HG03060 (cell line): ENCODE data around the gene SV2C.
A peak's percentile ranks its signal among the peaks of the same experiment; 100 is the strongest.

Experiments
- ATAC-seq: cut with Tn5 transposase; IDR thresholded peaks from one replicate; pipeline ENCODE4 v1.9.1; 2021; ENCODE audit warnings: low read depth, moderate number of reproducible peaks; ENCODE audit not compliant: unreplicated experiment

Gene SV2C

DNA sequence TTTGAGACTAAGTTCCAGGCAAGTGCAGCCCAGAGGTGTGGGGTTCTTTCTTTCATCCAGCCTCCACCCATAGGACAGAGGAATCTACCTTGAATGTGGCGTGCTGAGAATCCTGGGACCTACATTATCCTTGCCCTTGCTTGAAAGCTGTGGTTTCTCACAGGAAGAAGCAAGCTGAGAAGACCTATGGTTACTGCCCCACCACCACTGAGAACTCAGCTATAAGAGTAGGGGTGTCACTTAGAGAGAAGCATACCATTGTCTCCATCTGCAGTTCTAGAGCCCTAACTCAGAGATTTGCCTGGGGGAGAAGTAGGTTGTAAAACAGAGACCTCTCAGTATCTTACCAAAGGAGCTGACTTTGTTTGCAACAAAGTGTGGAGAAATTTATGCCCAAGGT is 72.4 kb downstream of the SV2C start:
- ATAC-seq = no peak

- no peak for ATAC-seq
Measured at GRCh38 chr5:76162335-76162734, 79.2 kb downstream of the SV2C start.

- ATAC-seq = no peak
Measured at GRCh38 chr5:76163111-76163628, 80.0 kb downstream of the SV2C start.

DNA sequence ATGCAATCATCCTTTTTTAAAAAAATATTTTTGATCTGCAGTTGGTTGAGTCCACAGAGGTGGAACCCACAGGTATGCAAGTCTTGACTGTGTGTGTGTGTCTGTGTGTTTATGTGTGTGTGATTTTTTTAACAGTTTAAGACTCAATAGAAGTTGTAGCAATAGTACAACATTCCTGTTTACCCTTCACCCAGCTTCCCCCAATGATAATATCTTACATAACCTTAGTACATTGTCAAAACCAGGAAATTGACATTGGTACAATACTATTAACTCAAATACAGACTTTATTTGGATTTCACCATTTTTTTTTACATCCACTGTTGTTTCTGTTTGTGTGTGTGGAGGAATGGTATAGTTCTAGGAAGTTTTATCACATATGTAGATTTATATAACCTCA is 81.8 kb downstream of the SV2C start:
- ATAC-seq = no peak

- no peak for ATAC-seq
Measured at GRCh38 chr5:76165711-76166374, 82.7 kb downstream of the SV2C start.

- ATAC-seq = no peak
Measured at GRCh38 chr5:76166886-76167576, 83.8 kb downstream of the SV2C start.

DNA sequence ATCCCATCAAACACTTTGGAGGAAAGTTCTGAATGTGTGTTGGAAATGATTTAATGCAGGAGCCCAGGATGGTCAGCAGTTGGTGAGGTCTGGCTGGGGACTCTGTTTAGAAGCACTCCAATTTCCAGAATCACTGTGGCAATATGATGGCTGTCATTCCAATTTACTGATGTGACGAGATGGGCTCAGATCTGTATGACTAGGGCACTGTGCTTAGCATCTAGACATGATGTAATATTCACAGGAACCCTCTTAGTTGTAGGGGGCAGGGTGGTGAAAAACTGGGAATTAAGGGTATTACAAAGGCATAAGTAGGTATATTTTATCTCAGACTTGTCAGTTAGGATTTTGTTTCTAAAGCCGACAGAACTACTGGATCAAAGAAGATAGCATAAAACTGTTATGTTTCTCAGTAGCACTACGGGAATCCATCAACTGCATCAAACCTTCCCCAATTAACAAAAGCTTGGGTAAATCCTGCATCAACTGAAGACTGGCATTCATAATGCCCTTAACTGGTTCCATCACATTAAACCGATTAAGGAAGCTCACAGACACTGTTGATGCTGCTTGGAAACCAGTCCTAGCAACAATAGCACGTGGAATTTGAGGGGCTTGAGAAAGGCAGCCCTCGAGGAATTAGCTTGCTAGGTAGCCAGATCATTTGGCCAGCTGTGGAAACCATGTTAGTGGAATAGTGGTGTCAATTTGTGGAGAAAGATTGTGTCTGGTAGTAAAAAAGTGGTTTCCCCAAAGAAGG is 86.1 kb downstream of the SV2C start:
- no peak for ATAC-seq

DNA sequence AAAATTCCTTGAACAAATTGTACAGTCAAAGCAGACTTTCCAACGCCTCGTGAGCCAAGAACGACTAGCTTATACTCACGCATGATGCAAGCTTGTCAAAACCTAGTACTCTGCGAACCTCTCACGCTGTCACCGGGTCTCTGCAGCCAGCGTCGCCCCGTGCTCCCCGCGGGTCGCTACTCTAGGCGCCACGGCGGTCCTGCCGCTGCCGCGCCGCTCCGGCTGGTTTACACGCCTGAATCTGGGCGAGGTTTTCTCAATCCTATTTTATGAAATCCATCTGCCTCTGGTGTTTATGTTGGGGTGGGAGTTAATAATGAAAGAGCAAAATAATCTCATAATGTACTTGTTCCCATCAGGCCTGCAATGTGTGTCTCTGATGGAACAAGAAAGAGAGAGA is 90.9 kb downstream of the SV2C start:
- no peak for ATAC-seq

DNA sequence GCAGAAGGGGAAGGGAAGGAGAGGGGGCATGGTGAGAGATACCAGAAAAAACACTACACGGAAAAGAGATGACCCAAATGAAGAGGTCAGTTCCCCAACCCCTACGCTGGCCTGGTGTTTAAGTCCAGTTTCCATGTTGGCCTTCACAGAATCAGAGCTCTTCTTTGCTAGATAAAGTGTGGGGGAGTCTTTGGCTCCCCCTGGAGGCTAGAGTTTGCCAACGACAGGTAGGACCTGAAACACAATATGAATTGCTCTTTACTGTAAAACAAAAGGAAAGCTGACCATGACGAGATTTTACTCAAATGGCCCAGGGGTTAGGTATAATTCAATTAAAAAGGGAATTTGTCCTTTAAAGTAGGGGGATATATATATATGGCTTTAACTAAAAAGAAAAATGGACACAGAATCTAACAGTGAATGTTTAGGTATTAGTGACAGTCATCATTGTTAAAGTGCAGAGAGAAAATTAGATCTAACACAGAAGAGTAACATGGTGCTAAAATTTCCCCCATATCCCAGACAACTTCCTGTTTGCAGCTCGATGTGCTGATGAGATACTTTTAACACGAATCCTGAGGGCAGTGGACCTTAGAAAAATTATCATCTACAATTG is 92.0 kb downstream of the SV2C start:
- ATAC-seq = no peak

GRCh38 chr5:76175821-76176403 is 92.7 kb downstream of the SV2C start:
- no peak for ATAC-seq

GRCh38 chr5:76177978-76178377 is 94.8 kb downstream of the SV2C start:
- no peak for ATAC-seq

- no peak for ATAC-seq
Measured at GRCh38 chr5:76178913-76179312, 95.7 kb downstream of the SV2C start.

DNA sequence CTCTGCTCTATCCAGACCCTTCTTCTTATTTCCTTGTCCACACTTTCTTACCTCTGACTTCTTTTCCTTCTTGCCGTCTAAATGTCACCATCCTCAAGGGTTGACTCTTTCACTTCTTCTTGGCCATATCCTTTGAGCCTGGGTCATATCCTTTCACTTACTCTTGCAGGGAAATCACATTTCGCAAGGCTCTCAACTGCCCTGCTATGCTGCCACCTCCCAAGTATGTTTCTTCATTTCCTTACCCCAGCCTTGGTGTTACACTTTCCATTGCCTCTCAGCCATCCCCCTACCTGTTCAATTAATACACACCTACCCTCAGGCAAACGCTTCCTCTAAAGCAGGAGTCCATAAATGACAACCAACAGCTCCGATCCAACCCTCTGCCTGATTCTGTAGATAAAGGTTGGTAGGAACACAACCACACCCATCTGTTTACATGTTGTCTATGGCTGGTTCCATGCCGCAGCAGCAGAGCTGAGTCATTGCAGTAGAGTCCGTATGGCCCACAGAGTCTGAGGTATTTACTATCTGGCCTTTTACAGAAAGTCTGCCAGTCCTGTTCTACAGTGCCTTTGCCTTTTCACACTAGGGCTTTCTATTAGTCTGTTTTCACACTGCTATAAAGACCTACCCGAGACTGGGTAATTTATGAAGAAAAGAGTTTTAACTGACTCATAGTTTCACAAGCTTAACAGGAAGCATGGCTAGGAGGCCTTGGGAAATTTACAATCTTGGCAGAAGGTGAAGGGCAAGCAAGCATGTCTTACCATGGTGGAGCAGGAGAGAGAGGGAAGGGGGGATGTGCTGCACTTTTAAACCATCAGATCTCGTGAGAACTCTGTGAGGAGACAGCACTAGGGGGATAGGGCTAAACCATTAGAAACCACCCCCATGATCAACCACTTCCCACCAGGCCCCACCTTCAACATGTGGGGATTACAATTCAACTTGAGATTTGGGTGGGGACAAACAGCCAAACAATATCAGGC is 97.9 kb downstream of the SV2C start:
- ATAC-seq = peak; percentile 86

DNA sequence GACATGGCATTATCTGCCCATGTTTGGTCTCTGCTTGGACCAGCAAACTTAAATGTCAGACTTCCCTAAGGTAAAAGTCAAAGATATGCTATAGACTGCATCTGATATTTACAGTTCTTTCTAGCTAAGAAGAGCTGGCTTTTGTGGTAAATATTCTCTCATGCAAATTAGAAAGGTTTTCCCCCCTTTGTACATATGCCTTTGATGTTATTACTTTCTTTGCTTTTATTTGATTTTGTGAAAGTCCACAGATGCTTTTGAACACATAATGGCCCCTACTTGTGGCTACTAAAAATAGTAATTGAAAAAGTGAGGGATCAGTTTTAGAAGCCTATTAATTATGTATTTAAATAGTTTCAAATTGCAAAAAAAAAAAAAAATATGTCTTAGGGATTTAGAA is 104.2 kb downstream of the SV2C start:
- no peak for ATAC-seq

DNA sequence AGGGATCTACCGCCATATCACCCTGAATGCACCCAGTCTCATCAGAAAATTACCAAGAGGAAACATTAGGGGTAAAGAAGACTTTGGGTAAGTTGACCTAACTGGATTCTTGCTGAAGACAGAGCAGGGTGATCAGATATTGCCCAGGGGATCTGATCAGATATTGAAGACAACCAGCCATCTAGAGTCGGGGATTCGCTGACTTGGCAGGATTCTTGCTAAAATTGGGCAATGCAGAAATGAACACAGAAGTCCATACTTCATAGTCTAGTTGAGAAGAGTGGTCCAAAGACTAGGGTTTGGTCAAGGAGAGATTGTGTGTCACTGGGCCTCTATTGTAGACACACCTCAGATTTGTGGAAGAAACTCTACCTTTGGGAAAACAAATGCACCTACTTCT is 107.2 kb downstream of the SV2C start:
- ATAC-seq = no peak

- no peak for ATAC-seq
Measured at GRCh38 chr5:76192837-76193236, 109.7 kb downstream of the SV2C start.

DNA sequence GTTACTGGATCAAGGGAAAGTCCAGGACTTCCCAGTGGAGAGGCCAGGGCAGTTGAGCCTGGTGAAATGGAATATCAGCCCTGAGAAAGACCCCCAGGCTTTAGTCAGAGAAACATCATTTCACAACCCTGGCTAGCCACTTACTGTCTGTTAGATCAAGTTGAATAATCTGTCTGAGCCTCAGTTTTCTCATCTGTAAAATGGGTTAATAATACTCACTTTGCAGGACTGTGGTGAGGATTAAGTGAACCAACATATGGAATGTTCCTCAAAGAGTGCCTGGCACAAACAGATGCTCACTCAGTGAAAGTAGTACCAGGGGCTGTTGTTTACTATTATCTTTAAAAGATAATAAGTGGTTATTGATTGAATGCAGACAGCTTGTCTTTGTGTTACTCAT is 110.5 kb downstream of the SV2C start:
- no peak for ATAC-seq

DNA sequence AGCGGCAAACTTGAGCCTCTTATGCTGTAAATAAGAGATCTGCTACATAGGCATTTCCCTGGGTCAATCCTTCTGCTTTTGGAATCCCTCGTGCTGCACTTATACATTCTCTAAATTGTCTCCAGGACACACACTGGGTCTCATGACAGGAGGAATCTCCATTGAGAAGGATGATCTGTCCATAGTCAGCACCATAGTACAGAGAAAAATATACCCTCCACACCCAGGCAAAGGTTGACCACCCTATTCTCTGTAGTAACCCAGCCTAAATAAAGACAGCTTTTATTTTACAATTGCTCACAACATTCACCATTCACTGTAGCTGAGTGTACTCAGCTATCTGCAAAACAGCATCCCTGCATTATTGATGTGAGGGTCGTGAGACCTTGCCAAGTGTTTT is 111.2 kb downstream of the SV2C start:
- ATAC-seq = no peak

DNA sequence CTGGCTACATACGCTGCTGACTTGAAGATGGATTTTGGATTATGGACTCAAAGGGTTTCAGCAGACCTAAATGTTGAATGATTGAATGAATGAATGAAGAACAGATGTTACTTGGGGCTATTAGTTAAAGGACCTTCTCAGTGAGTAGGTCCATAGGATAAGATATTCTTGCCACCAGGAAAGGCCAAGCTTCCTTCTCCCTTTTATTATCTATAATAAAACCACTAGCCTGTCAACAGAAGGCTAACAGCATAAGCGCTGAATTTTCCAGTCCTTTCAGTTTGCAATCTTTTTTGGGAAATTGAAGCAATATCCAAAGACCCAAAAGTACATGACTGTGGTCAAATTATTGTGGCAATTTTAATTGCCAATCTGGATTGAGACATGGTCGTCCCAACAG is 113.3 kb downstream of the SV2C start:
- no peak for ATAC-seq
